ENCODE data around the gene UBE4A.
A peak's percentile ranks its signal among the peaks of the same experiment; 100 is the strongest.

Gene UBE4A

DNA sequence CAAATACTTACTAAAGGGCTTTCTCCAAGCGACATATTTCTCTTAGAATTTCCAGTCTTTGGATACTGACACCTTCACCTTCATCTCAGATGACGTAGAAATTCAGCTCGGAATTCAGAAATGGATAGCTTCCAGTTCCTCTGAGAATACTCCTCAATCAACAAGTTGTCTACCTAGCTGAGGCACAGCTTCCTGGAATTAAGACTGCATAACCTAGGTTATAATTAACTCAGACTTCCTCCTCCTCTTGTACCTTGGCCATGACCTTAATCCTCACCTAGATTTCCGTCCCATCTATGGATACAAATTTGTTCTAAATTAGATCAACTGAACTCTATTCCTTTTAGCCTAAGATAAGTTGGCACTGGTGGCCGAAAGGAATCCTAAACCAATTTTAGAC is 59.4 kb downstream of the UBE4A start:
- intact Hi-C loops (cut with DNase I; ENCODE audit: low total_unique reads): no loop called here
- TF ChIP-seq, protein P1, sequence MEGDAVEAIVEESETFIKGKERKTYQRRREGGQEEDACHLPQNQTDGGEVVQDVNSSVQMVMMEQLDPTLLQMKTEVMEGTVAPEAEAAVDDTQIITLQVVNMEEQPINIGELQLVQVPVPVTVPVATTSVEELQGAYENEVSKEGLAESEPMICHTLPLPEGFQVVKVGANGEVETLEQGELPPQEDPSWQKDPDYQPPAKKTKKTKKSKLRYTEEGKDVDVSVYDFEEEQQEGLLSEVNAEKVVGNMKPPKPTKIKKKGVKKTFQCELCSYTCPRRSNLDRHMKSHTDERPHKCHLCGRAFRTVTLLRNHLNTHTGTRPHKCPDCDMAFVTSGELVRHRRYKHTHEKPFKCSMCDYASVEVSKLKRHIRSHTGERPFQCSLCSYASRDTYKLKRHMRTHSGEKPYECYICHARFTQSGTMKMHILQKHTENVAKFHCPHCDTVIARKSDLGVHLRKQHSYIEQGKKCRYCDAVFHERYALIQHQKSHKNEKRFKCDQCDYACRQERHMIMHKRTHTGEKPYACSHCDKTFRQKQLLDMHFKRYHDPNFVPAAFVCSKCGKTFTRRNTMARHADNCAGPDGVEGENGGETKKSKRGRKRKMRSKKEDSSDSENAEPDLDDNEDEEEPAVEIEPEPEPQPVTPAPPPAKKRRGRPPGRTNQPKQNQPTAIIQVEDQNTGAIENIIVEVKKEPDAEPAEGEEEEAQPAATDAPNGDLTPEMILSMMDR (IDR thresholded peaks at IDR 0.05): no peak

DNA sequence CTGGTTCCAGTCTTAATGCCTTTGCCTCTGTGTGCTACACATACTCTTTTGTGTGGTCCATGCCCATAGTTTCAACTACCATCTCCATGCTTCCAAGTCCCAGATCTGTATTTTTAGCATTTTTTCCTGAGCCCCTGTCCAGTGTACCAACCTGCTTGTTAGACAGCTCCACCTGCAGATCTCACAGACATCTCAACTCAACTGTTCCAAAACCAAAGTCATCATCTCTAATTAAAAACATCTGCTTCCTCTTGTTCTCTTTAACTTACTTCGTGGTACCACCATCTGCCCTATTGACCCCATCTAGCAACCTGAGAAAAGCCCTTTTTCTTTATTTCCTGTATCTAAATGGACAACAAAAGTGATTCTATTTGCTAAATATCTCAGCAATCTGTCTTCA is 68.3 kb downstream of the UBE4A start:
- H3K36me3 ChIP-seq: no peaks in the 10 kb centered on the region
- H3K27me3 ChIP-seq: no peaks in the 10 kb centered on the region
- H3K27ac ChIP-seq: no peak overlapping the region
- TF ChIP-seq, protein P1 (IDR thresholded peaks at IDR 0.05): no peak
- H3K4me1 ChIP-seq: no peaks in the 10 kb centered on the region
- no peak overlapping the region for H3K4me3 ChIP-seq
- no peaks in the 10 kb centered on the region for H3K9me3 ChIP-seq
- intact Hi-C loops (cut with DNase I; ENCODE audit: low total_unique reads): no loop called here
- no peak for DNase-seq

More for the DNA sequence above, 59.4 kb downstream of the UBE4A start:
- Histone ChIP-seq H3K27me3 (no peaks in the 10 kb centered on the region), H3K4me3 (no peak overlapping the region), H3K36me3 (peaks cover 0 to 14% (median 8%) of the 10 kb centered on the region in 3 donors), H3K9me3 (no peaks in the 10 kb centered on the region), H3K27ac (no peak overlapping the region), H3K4me1 (no peaks in the 10 kb centered on the region)
- DNase-seq: no peak

DNA sequence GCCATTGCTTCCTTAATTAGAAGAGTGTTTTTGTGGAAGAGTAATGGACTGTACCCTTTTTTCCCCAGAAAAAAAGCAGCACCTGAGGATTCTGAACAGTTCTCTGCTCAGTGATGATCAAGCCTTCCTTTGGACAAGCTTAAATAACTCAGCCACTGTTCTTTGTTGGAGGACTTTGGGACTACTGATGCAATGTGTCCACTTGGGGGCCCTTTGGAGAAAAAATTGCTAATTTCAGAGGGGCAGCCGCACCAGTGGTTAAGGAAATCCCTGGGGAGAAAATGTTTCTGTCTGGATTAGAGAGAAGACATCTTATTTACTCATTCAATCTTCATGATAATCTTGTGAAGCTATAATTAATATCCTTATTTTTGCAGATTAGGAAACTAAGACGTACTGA is 71.6 kb downstream of the UBE4A start:
- Histone ChIP-seq H3K9me3 (no peaks in the 10 kb centered on the region), H3K4me3 (no peak overlapping the region), H3K27me3 (no peaks in the 10 kb centered on the region), H3K36me3 (no peaks in the 10 kb centered on the region), H3K27ac (no peak overlapping the region), H3K4me1 (peaks cover 0 to 15% (median 11%) of the 10 kb centered on the region in 4 donors)
- TF ChIP-seq, protein P1 (IDR thresholded peaks at IDR 0.05): no peak
- DNase-seq: no peak
- intact Hi-C loops (cut with DNase I; ENCODE audit: low total_unique reads): no loop called here

DNA sequence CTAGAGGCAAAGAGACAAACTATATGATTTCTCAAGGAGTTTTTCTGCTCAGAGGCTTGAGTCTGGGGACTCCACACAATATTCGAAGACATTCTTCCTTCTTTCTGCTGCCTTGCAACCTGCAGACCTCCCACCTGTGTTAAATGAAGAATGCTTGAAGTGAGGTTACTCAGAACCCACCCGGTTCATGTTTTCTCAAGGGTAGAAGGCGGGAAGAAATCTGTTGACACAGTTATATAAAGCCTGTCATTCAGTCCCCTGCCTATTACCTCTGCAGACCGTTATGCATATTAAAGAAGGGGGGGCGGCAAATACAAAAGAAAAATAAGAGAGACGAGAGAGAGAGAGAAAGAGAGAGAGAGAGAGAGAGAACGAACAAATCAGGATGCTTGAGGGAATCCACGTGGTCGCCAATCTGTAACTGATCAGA is 74.7 kb downstream of the UBE4A start:
- H3K27ac ChIP-seq: no peak overlapping the region
- intact Hi-C loops (cut with DNase I; ENCODE audit: low total_unique reads): no loop called here
- DNase-seq: no peak

DNA sequence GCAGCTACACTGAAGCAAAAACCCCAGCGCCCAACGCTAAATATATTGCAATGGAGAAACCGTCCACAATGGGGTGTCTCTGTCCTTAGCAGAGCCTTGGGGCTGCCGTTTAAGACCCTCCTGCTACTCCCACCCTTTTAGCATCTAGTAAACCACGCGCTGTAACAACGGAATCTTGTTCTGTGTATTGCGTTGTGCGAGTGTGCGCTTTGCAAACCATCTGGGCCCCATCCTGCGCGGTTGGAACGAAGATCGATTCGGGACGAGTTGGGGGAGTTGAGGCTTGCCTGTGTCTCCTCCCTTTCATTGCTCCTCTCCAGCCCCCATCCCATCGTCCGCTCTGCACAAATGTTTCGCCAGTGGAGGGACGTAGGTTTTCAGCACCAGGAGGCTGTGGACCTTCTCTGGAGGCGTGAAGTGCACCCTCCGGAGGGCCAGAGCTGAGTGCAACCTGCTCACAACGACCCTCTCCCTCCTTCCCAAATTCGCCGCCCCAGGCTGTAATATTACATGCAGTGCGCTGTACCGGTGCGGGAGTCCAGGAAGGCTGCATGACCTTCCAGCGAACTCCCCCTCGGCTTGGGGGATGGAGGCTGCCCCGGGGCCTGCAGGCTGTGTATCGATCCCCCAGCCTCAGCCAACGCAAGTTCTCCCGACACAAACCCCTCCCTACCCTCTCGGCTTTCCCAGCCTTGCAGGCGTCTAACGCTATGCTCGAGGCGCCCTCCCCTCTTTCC is 75.3 kb downstream of the UBE4A start:
- intact Hi-C loops (cut with DNase I; ENCODE audit: low total_unique reads): loop anchor here (5.0 kb wide), 1 partner anchor 32 kb away; the partner anchor contains the start of gene ATP5MG
- no peaks in the 10 kb centered on the region for H3K36me3 ChIP-seq
- H3K27me3 ChIP-seq: no peaks in the 10 kb centered on the region
- no peaks in the 10 kb centered on the region for H3K9me3 ChIP-seq
- TF ChIP-seq, protein P1 (IDR thresholded peaks at IDR 0.05): no peak
- peaks cover 0 to 29% (median 27%) of the 10 kb centered on the region in 4 donors for H3K4me1 ChIP-seq
- H3K4me3 ChIP-seq: peak overlapping the region; percentile 83 to 96
- peak overlapping the region; percentile 96 to 99 for H3K27ac ChIP-seq
- peak; percentile 35 to 68 for DNase-seq

More for the DNA sequence above, 74.7 kb downstream of the UBE4A start:
- Histone ChIP-seq H3K4me3 (peak overlapping the region; percentile 83 to 96), H3K27me3 (no peaks in the 10 kb centered on the region), H3K4me1 (peaks cover 0 to 24% (median 21%) of the 10 kb centered on the region in 4 donors), H3K9me3 (no peaks in the 10 kb centered on the region), H3K36me3 (no peaks in the 10 kb centered on the region)
- TF ChIP-seq, protein P1 (IDR thresholded peaks at IDR 0.05): no peak
